Testis (tissue), 2 donors: ENCODE measurements around the gene SYNE1.

Source experiments
- POLR2A ChIP-seq: fragments of 450-650 bp; IDR thresholded peaks from one replicate; pipeline ENCODE4 v1.6.1; 2017; ENCODE audit warnings: antibody characterized with exemption, mild to moderate bottlenecking, moderate library complexity
- TF ChIP-seq, protein P1 (sequence below), 3 experiments: fragments of 450-650 bp in 2 of 3; fragments of 200-600 bp in 1 of 3; sonication (generic) in 1 of 3; IDR thresholded peaks; one replicate each; pipeline ENCODE4 v1.5.1; 2016 to 2019; ENCODE audit warnings: antibody characterized with exemption in 3 of 3, mild to moderate bottlenecking in 2 of 3, moderate library complexity in 1 of 3

DNA sequence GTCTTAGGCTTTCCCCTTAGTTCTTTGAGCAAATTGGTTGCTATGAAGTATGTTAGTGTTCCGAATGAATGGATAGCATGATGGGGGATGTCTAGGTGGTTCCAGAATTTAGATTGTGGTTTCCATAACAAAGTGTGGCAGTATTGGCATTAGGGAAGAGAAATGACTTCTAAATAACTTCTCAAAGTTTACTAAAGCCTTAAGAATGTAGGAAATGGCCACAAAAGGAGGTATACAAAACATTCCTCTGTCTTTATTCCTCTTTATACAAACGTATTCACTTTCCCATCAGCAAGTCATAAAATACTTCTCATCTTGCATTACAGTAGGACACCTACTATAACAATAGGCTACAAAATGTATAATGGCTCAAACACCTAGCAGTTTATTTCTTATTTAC lies 550.1 kb downstream of the SYNE1 start:
- TF ChIP-seq, protein P1, sequence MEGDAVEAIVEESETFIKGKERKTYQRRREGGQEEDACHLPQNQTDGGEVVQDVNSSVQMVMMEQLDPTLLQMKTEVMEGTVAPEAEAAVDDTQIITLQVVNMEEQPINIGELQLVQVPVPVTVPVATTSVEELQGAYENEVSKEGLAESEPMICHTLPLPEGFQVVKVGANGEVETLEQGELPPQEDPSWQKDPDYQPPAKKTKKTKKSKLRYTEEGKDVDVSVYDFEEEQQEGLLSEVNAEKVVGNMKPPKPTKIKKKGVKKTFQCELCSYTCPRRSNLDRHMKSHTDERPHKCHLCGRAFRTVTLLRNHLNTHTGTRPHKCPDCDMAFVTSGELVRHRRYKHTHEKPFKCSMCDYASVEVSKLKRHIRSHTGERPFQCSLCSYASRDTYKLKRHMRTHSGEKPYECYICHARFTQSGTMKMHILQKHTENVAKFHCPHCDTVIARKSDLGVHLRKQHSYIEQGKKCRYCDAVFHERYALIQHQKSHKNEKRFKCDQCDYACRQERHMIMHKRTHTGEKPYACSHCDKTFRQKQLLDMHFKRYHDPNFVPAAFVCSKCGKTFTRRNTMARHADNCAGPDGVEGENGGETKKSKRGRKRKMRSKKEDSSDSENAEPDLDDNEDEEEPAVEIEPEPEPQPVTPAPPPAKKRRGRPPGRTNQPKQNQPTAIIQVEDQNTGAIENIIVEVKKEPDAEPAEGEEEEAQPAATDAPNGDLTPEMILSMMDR (IDR thresholded peaks at IDR 0.05) = no peak
- TF ChIP-seq POLR2A = no peak
